Memory B cell (primary cell): ENCODE measurements around the gene SMARCD1.

Source experiments
- ATAC-seq: fragments of 150-1000 bp; cut with Tn5 transposase; 2 replicates; pipeline ENCODE4 v1.10.0; 2021; ENCODE audit warnings: low read depth, mild to moderate bottlenecking, moderate library complexity
- DNase-seq, 2 donors: peaks; one replicate each; pipeline ENCODE4 v3.0.0; 2022; ENCODE audit warnings: low spot score in 2 of 2
- H3K27ac Mint-ChIP-seq: one replicate; pipeline ENCODE4 v1.8.0; 2022; ENCODE audit warnings: mild to moderate bottlenecking, moderate library complexity, mixed read lengths
- H3K27me3 Mint-ChIP-seq: one replicate; pipeline ENCODE4 v1.8.0; 2022; ENCODE audit warnings: mixed read lengths
- H3K36me3 Mint-ChIP-seq: one replicate; pipeline ENCODE4 v1.8.0; 2022; ENCODE audit warnings: mild to moderate bottlenecking, mixed read lengths
- H3K4me1 Mint-ChIP-seq: one replicate; pipeline ENCODE4 v1.8.0; 2022; ENCODE audit warnings: mixed read lengths
- H3K4me3 Mint-ChIP-seq: one replicate; pipeline ENCODE4 v1.8.0; 2022; ENCODE audit warnings: mild to moderate bottlenecking, moderate library complexity, mixed read lengths
- H3K9me3 Mint-ChIP-seq: one replicate; pipeline ENCODE4 v1.8.0; 2022; ENCODE audit warnings: mixed read lengths

SMARCD1 gene

DNA sequence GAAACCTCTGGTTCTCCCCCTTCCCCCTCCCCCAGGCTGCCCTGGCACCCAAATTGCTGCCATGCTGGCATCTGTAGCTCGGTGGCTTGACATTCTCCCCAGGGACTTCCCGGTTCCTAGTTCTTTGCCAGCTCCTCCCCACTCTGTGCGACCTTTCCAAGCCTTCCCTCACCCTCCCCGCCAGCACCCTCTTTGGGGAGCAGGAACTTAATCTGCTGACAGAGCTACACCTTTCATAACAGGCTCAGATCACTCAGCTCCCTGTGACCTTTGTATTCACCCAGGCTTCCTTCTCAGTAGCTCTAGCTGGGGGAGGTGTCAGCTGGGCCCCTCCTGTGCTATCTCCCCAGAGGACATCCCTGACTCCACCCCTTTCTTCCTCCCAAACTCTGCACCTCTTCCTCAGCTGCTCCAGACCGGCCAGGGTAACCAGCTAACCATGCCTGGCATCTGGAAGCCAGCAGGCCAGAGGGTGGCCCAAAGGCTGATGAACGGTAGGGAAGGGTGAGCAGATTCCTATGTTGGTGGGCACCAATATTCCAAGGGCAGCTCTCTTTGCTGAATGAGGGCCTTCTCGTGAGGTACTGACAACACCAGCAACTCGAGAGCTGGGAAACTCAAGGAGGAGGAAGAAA is 25.1 kb downstream of the SMARCD1 start:
- Mint-ChIP-seq H3K4me3 (peak overlapping the region; percentile 95), H3K4me1 (peaks cover 27% of the 10 kb centered on the region), H3K36me3 (peaks cover 8% of the 10 kb centered on the region), H3K9me3 (no peaks in the 10 kb centered on the region), H3K27ac (peak overlapping the region; percentile 95), H3K27me3 (no peaks in the 10 kb centered on the region)
- DNase-seq = peak; percentile 21 to 38
- no peak for ATAC-seq

DNA sequence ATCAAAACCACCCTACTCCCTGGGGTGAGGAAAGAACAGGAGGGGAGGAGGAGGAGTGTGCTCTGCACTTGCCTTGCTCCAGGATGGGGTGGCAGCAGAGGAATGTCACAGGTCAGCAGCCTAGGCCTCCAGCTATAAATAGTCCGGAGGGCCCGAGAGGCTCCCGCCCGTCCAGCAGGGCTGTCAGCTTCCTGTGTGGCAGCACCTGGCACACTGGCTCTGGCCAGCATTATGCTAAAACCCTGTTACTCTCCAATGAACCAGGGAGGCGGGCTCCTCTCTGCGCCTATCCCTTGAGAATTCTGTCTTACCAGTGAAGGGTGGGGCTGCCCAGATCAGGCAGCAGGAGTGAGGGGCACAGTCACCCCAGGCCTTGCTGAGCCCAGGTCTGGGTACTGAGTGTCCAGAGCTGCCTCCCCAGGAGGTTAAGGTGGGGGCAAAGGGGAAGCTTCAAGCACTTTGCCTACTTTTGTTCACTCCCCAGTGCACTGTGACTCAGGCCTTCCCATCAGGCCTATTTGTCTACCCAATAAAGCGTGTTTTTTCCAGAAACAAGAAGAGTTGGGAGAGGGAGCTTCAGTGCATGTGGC is 25.7 kb downstream of the SMARCD1 start:
- Mint-ChIP-seq H3K27ac (peak overlapping the region; percentile 95), H3K27me3 (no peaks in the 10 kb centered on the region), H3K4me3 (peak overlapping the region; percentile 95), H3K4me1 (peaks cover 29% of the 10 kb centered on the region), H3K36me3 (peaks cover 9% of the 10 kb centered on the region), H3K9me3 (no peaks in the 10 kb centered on the region)
- peak; percentile 23 to 43 for DNase-seq
- ATAC-seq = no peak

DNA sequence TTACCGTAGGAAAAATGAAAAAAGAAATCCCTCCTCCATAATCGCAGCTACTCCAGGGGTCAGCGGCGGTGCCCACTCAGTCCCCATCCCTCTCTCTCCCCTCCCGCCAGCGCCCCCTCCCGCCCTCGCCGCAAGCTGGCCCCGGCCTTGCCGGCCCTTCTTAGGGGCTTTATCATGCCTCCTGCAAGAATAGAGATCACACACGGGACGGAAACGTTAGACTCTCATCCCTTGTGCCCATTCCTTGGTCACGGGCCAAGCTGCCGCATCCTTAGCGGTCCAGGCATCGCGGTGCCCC is 26.2 kb downstream of the SMARCD1 start:
- Mint-ChIP-seq H3K36me3 (peaks cover 9% of the 10 kb centered on the region), H3K27me3 (no peaks in the 10 kb centered on the region), H3K27ac (peak overlapping the region; percentile 95), H3K9me3 (no peaks in the 10 kb centered on the region), H3K4me3 (peak overlapping the region; percentile 95), H3K4me1 (peaks cover 28% of the 10 kb centered on the region)
- DNase-seq (no peak), ATAC-seq (no peak)

DNA sequence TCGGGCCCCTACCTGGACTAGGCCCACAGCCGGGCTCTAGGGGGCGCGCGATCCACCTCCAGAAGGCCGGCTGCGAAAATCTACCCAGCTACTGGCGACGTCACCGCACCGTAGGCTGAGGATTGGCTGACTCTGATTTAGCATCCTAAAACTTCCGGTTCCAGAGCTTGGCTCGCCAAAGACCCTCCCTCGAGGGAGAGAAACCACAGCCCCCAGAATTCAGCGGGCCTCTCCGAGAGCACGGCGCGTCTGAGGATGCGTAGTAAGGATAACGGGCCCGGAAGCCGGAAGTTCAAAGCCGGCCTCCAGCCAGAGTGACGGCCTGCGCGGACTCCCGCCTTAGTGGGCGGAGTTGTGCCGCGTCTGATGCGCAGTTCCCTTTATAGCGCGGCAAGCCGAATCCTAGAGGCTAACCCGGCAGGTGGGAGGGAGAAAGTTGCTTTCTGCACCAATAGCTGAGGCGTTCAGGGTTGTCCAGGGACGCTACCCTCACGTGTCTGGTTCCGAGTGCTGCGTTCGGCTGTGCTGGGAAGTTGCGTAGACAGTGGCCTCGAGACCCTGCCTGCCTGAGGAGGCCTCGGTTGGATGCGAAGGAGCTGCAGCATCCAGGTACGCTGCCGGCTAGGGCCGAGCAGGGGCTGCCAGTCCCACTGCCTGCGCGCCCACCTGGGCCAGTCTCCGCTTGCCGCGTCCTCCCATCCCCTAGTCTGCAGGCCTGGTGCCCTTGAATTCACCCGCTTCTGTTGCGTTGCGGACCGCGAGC is 26.7 kb downstream of the SMARCD1 start, which contains the start of gene COX14:
TSS of gene COX14 (plus strand) at position 544 of the 763 bp plus-strand sequence. CDS start 7,808 bp downstream, outside the sequence.
- DNase-seq (peak; percentile 99), ATAC-seq (peak; percentile 78)
- Mint-ChIP-seq H3K27ac (peak within 1 kb of the TSS; percentile 95), H3K36me3 (peaks cover 9% of the 10 kb centered on the region), H3K4me1 (peaks cover 30% of the 10 kb centered on the region), H3K4me3 (peak within 1 kb of the TSS; percentile 95), H3K27me3 (no peaks in the 10 kb centered on the region), H3K9me3 (no peaks in the 10 kb centered on the region)

DNA sequence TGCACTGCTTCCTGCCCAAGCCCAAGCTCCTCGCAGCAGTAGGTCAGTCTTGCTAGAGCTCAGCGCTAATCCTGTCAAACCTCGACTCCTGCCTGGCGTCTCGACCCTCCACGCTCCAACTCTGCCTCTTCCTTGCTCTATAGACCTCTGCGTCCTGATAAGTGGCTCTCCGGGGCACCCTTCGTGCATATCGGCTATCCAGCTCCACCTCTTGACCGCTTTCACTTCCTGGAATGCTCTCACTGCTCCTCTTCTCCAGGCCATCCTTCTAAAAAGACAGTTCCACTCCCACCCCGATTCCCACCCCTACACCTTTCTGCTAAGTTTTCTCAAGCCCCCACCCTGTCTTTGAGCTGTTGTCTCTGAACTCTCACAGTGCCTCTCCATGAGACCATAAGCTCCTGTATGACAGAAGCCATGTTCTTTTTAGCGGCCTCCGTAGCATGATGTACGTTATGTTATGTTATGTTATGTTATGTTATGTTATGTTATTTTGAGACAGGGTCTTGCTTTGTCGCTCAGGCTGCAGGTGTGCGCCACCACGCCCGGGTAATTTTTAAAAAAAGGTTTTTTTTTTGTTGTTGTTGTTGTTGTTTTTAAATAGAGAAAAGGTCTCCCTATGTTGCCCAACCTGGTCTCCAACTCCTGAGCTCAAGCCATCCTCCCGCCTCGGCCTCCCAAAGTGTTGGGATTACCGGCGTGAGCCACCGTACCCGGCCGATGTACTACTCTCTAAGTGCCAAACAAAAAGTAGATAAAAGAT is 27.5 kb downstream of the SMARCD1 start:
- no peak for ATAC-seq
- no peaks in the 10 kb centered on the region for H3K27me3 Mint-ChIP-seq
- no peaks in the 10 kb centered on the region for H3K9me3 Mint-ChIP-seq
- H3K27ac Mint-ChIP-seq = peak overlapping the region; percentile 95
- DNase-seq = peak in 1 of 2 donors; percentile 3
- peaks cover 33% of the 10 kb centered on the region for H3K4me1 Mint-ChIP-seq
- peaks cover 11% of the 10 kb centered on the region for H3K36me3 Mint-ChIP-seq
- peak overlapping the region; percentile 95 for H3K4me3 Mint-ChIP-seq

DNA sequence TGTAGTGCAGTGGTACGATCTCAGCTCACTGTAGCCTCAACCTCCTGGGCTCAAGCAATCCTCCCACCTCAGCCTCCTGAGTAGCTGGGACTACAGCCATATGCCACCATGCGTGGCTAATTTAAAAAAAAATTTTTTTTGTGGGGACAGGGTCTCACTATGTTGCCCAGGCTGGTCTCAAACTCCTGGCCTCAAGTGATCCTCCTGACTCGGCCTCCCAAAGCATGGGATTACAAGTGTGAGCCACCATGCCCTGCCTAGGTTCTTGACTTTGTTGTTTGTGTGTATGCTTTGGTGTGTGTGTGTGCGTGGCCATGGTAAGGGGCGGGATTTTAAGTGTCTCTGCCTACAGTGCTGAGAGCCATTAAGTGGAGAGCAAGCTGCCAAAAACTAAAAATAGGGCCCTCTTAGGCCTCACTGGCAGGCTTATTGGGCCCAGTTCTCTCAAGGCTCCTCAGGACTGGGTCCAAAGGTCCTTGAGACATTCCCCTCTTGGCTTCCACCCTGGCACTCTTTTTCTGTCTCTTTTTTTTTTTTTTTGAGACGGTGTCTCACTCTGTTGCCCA is 32.0 kb downstream of the SMARCD1 start:
- Mint-ChIP-seq H3K27me3 (no peaks in the 10 kb centered on the region), H3K36me3 (peaks cover 21% of the 10 kb centered on the region), H3K27ac (no peak overlapping the region), H3K4me1 (peaks cover 21% of the 10 kb centered on the region), H3K4me3 (no peak overlapping the region), H3K9me3 (no peaks in the 10 kb centered on the region)
- DNase-seq = no peak
- no peak for ATAC-seq

DNA sequence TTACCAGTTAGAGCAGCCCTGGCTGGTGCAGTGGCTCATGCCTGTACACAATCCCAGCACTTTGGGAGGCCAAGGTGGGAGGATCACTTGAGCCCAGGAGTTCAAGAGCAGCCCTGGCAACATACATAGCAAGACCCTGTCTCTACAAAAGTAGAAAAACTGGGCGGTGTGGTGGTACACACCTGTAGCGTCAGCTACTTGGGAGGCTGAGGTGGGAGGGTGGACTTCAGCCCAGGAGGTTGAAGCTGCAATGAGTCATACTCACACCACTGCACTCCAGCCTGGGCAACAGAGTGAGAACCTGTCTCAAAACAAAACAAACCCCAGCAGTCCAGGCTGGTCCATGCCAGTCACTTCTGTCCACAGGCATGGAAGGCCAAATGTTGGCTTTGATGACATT is 34.2 kb downstream of the SMARCD1 start:
- Mint-ChIP-seq H3K27me3 (no peaks in the 10 kb centered on the region), H3K4me1 (peaks cover 20% of the 10 kb centered on the region), H3K27ac (no peak overlapping the region), H3K4me3 (no peak overlapping the region), H3K36me3 (peaks cover 27% of the 10 kb centered on the region), H3K9me3 (no peaks in the 10 kb centered on the region)
- no peak for ATAC-seq
- DNase-seq = no peak

DNA sequence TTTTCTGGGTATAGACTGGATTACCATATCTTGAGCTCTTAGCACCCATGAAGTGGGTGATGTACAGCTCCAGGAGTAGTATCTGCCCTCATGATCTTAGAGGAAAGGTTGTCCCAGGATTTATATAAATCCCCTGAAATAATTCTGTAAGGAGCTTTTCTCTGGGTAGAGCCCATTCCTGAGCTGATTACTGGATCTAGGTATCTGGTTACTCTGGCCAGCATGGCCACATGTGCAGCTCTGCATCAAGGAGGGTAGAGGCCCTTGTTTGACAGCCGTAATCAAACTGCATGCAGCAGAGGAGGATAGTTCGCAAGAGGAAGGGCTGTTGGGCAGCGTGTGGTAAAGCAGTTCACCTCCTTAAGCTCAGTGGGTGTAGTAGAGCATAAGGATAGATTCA is 35.4 kb downstream of the SMARCD1 start:
- DNase-seq (no peak), ATAC-seq (no peak)
- H3K9me3 Mint-ChIP-seq = no peaks in the 10 kb centered on the region
- peaks cover 23% of the 10 kb centered on the region for H3K36me3 Mint-ChIP-seq
- H3K4me1 Mint-ChIP-seq = peaks cover 21% of the 10 kb centered on the region
- no peak overlapping the region for H3K27ac Mint-ChIP-seq
- no peak overlapping the region for H3K4me3 Mint-ChIP-seq
- no peaks in the 10 kb centered on the region for H3K27me3 Mint-ChIP-seq

DNA sequence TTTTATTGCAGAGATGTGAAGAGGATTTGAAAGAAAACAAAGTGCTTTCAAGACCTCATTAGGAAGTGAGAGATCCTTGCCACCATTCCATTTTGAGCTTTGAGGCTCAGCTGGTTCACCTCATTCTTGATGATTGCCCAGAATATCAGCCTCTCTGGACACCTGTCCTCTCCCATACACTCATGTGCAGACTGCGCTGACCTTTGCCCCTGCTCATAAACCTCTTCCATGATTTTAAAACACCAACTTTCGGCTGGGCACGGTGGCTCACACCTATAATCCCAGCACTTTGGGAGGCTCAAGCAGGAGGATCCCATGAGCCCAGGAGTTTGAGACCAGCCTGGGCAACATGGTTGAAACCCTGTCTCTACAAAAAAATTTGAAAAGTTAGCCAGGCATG is 35.8 kb downstream of the SMARCD1 start:
- peaks cover 21% of the 10 kb centered on the region for H3K4me1 Mint-ChIP-seq
- DNase-seq = no peak
- peaks cover 22% of the 10 kb centered on the region for H3K36me3 Mint-ChIP-seq
- H3K4me3 Mint-ChIP-seq = no peak overlapping the region
- no peak for ATAC-seq
- no peaks in the 10 kb centered on the region for H3K27me3 Mint-ChIP-seq
- H3K27ac Mint-ChIP-seq = no peak overlapping the region
- H3K9me3 Mint-ChIP-seq = no peaks in the 10 kb centered on the region

DNA sequence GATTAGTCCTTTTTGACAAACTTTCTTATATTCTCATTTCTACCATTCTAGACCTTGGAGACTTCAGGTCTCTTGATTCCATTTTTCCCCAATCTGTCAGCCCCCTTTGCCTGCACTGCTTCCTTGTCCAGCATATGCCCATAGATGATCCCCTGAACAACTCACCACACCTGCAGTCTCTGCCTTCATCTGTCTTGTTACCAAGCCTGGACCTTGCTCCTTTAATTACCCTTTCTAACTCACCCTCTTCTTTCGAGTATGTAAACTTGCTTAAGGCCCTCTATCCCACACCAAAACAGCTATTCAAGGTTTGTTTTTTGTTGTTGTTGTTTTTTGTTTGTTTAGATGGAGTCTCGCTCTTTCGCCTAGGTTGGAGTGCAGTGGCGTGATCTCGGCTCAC is 36.5 kb downstream of the SMARCD1 start:
- DNase-seq = no peak
- Mint-ChIP-seq H3K27me3 (no peaks in the 10 kb centered on the region), H3K36me3 (peaks cover 22% of the 10 kb centered on the region), H3K4me1 (peaks cover 21% of the 10 kb centered on the region), H3K4me3 (no peak overlapping the region), H3K9me3 (no peaks in the 10 kb centered on the region), H3K27ac (no peak overlapping the region)
- no peak for ATAC-seq

DNA sequence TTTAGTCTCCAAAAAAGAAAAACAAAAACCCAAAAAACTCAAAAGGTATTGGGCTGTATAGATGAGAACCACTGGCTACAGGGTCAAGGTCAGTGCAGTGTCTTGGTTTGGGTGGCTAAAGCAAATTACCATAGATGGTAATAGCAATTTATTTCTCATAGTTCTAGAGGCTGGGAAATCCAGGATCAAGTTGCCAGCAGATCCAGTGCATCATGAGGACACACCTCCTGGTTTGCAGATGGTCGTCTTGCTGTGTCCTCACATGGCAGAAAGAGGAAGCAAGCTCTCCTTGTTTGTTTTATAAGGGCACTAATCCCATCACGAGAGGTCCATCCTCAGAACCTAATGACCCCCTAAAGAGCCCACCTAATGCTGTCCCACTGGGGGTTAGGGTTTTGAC is 38.1 kb downstream of the SMARCD1 start:
- ATAC-seq = no peak
- peaks cover 24% of the 10 kb centered on the region for H3K36me3 Mint-ChIP-seq
- no peaks in the 10 kb centered on the region for H3K9me3 Mint-ChIP-seq
- H3K4me3 Mint-ChIP-seq = no peak overlapping the region
- DNase-seq = no peak
- no peak overlapping the region for H3K27ac Mint-ChIP-seq
- no peaks in the 10 kb centered on the region for H3K27me3 Mint-ChIP-seq
- H3K4me1 Mint-ChIP-seq = peaks cover 20% of the 10 kb centered on the region

DNA sequence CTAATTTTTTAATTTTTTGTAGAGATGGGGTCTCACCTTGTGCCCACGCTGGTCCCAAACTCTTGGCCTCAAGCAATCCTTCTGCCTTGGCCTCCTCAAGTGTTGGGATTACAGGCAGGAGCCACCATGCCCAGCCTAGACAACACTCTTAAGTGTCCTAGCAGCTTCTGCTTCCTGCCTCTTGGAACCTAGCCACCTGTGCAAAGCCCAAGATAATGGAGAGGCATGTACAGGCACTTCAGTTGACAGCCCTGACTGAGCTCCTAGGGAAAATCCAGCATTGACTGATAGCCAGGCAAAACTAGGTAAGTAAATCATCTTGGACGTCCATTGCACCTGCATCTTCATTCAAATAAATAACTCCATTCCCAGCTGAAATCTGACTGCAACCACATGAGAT is 42.4 kb downstream of the SMARCD1 start:
- Mint-ChIP-seq H3K36me3 (peaks cover 27% of the 10 kb centered on the region), H3K27me3 (no peaks in the 10 kb centered on the region), H3K27ac (no peak overlapping the region), H3K4me3 (no peak overlapping the region), H3K4me1 (peaks cover 22% of the 10 kb centered on the region), H3K9me3 (no peaks in the 10 kb centered on the region)
- DNase-seq (no peak), ATAC-seq (no peak)

DNA sequence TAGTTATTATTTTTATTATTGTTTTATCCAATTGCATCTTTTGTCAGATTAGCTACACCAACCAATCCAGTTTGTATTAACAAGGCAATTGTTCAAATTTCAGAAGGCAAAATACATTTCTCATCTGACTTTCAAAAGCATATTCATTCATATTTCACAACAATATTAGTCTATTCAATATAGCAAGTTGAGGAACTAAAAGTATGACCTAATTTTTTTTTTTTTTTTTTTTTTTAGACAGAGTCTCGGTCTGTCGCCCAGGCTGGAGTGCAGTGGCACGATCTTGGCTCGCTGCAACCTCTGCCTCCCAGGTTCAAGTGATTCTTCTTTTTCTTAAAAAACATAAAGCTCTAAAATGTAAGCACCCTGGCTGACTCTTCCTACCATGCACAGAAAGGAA is 44.1 kb downstream of the SMARCD1 start:
- ATAC-seq (no peak), DNase-seq (no peak)
- H3K4me3 Mint-ChIP-seq = no peak overlapping the region
- no peak overlapping the region for H3K27ac Mint-ChIP-seq
- no peaks in the 10 kb centered on the region for H3K27me3 Mint-ChIP-seq
- no peaks in the 10 kb centered on the region for H3K9me3 Mint-ChIP-seq
- H3K36me3 Mint-ChIP-seq = peaks cover 31% of the 10 kb centered on the region
- H3K4me1 Mint-ChIP-seq = peaks cover 26% of the 10 kb centered on the region
